Activated CD4-positive, alpha-beta T cell treated with anti-CD3 and anti-CD28 coated beads, Interleukin-2, amount 50 U/mL, for 16 hours (primary cell): ENCODE data around the gene ABCC3.

Experiments used
- DNase-seq: peaks from one replicate; pipeline ENCODE4 v3.0.0-alpha.2; 2020

ABCC3 gene, protein sequence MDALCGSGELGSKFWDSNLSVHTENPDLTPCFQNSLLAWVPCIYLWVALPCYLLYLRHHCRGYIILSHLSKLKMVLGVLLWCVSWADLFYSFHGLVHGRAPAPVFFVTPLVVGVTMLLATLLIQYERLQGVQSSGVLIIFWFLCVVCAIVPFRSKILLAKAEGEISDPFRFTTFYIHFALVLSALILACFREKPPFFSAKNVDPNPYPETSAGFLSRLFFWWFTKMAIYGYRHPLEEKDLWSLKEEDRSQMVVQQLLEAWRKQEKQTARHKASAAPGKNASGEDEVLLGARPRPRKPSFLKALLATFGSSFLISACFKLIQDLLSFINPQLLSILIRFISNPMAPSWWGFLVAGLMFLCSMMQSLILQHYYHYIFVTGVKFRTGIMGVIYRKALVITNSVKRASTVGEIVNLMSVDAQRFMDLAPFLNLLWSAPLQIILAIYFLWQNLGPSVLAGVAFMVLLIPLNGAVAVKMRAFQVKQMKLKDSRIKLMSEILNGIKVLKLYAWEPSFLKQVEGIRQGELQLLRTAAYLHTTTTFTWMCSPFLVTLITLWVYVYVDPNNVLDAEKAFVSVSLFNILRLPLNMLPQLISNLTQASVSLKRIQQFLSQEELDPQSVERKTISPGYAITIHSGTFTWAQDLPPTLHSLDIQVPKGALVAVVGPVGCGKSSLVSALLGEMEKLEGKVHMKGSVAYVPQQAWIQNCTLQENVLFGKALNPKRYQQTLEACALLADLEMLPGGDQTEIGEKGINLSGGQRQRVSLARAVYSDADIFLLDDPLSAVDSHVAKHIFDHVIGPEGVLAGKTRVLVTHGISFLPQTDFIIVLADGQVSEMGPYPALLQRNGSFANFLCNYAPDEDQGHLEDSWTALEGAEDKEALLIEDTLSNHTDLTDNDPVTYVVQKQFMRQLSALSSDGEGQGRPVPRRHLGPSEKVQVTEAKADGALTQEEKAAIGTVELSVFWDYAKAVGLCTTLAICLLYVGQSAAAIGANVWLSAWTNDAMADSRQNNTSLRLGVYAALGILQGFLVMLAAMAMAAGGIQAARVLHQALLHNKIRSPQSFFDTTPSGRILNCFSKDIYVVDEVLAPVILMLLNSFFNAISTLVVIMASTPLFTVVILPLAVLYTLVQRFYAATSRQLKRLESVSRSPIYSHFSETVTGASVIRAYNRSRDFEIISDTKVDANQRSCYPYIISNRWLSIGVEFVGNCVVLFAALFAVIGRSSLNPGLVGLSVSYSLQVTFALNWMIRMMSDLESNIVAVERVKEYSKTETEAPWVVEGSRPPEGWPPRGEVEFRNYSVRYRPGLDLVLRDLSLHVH (N-terminal part only)

DNA sequence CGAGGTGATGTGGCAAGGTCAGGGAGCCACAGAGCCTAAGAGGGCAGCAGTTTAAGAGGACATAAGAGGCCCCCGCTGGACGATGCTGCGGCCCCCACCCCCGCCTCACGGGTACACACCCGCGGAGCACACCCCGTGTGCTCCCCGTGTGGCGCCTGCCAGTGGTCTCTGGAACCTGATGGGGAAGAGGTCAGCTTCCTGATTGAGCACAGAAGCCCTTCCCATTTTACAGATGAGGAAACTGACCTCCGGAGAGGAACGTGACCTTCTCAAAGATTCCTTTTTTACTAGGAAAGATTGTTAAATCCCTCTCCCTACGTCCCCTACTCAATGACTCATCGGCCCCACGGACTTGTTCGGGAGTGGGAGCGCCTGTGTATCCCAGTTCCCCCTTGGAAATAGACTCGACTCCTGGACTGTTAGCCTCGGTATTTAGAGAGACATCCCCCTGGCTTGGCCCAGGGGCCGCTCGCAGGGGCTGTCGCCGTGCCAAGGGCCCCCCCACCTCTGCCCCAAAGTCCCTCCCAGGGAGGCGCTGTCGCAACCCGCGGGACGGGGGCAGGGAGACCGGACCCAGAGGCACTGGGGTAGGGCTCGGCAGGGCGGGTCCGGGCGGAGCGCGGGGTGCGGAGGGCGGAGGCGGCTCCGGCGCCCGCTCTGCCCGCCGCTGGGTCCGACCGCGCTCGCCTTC, at the start of gene ABCC3:
ABCC3 (plus strand) TSS at position 658 of the 691 bp plus-strand sequence. CDS start 56 bp downstream, outside the sequence.
- no peak for DNase-seq

- DNase-seq = no peak
These were observed 49.3 kb upstream of the ABCC3 start for GRCh38 chr17:50585346-50585745.

DNA sequence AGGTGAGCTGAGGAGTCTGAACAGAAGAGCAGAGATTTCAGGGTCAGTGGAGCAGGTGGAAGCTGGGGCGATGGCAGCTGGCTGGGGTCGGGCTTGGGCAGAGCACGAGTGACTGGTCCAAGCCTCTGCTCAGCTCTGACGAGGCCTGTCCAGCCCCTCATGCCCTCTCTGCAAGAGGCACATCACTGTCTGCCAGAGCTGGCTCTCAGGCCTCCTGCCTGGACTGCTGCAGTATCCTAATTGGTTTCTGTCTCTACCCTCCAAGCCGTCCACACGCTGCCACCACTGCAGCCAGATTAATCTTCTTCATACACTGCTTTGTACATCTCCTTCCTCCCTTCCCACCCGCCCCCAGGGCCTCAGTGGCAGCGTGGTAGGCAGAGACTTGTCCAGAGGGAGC, 48.8 kb upstream of the ABCC3 start:
- DNase-seq = no peak

- no peak for DNase-seq
These were observed 48.0 kb upstream of the ABCC3 start for GRCh38 chr17:50586421-50587247.

DNA sequence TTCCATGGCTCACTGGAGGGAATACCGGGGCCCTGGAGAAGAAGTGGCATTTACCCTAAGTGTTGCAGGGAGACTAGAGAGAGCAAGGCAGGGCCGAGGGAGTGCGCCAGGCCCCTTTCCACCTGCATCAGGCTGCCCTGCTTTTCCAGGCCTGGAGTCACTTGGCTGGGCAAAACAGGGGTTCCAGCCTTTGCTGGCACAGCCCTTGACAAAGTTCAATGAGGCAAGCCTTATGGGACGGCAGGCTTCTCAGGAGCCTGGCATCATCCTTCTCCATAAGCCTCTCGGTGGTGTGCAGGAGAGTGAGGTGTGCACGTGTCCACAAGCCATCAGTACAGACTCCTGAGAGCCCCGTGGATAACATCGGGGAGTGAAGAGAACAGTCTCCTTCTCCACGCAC, 47.1 kb upstream of the ABCC3 start:
- no peak for DNase-seq

GRCh38 chr17:50588391-50589049, 46.2 kb upstream of the ABCC3 start:
- DNase-seq = no peak

DNA sequence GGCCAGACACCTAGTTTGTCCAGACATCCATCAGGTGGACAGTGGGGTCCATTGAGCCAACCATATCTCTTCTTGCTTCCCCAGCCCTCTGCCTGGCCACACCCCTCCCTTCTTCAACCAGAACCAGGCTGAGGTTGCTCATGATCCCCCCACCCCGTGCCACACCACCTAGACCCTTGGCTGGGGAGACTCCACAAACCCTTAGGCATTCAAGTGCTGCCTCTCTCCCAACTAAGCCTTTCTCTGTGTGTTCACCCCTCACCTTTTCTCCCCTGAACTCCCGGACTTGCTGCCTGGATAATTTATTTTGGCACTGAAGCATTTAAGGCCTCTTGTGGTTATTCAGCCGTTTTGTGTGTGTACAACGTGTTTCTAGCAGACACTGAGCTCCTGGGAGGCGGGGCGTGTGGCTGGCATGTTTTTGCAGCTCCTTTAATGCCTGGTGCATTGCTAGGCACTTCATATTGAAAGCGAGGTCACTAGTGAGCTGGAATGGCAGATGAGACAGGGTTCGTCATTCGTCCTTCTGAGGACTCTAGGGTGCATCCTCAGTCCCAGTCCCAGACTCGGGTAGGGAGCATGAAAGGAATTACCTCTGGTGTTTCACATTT, 45.5 kb upstream of the ABCC3 start:
- DNase-seq = no peak

DNA sequence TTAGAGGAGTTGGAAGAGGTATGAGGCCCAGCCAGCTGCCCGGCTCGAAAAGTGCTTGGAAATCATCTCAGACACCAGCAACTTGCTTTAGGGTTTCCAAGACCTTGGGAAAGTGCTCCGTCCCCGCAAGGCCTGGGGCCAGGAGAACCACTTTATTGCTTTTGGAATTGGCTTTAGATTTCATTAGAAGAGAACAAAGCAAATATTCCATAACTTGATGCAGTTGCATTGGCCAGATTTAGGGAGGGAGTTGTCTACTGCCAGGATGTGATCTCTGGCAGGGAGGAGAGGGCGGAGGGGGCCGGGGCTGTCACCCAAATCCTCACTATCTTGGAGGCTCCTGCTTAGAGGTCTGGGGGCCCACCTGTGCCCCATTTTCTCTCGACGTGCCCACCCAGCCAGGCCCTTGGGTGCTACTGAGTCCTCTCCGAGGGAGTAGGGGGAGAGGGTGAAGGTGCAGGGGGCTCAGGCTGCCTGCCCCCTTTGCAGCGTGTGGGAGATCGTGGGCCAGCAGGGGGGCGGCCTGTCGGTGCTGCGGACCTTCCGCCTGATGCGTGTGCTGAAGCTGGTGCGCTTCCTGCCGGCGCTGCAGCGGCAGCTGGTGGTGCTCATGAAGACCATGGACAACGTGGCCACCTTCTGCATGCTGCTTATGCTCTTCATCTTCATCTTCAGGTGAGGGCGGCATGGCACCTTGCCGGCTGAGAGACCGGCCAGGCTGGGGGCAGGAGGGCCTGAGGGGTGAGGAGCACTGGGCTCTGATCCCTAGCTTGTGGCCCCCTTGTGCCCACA, 43.5 kb upstream of the ABCC3 start:
- no peak for DNase-seq

DNA sequence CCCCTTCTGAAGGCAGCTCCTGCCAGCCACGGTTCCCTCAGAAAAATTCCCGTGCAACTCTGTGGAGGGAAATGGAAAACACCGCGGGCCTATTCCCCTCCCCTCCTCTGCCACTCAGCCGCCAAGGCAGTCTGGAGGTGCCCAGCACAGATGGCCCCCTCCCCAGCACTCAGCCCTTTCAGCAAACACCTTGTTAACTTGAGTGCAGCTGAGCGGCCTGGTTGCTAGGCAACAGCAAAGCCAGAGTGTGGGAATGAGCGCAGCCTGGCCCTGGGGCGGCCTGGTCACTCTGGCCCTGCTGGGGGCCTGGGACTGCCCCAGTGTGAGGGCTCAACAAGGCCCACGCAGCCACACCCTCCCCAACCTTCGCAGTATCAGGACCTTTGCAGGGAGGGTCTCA, 41.4 kb upstream of the ABCC3 start:
- DNase-seq = no peak

DNA sequence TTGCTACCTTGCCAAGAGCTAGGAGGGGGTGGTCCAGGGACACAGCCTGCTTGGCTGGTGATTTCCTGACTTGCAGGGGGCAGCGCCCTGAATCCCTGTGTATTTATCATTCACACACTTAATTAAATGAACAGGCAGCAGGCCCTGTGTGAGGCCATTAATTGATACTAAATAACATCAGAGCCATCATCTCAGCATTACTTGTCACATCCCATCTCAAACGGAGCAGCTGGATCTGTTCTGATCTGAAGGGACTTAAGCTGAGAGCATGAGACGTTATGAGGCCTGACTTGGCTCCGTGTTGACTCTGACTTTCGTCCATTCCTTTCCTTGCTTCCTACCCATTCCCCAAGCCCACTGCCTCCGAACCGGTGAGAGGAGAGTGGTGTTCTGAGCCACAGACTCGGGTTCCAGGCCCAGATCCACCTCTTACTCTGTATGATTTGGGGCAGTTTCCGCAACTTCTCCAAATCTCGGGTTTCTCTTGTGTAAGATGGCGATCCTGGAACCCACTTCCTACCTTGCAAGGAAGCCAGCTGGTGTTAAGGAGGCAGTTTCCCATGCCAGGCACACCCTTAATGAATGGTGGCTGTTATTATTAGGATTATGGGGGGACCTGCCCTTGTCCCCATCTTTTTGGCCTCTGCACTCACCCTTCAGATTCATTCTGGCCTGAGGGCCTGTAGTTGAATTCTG, 40.4 kb upstream of the ABCC3 start:
- DNase-seq = no peak

DNA sequence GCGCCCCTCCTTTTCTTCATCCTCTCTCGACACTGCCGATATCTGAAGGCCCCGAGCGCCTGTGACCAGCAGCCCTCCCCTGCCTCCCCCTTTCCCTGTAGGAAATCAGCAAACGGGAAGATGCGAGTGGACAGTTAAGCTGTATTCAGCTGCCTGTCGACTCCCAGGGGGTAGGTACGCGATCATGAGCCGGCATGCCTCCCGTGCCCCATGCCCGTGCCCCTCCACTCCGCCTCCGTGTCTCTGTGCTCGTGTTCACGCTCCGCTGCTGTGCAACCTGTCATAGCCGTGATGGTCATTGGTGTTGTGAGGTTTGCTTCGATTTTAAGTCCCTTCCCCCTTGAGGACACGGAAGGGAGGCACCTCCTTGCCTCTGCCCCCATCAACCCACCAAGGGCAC, 39.8 kb upstream of the ABCC3 start:
- DNase-seq = no peak

DNA sequence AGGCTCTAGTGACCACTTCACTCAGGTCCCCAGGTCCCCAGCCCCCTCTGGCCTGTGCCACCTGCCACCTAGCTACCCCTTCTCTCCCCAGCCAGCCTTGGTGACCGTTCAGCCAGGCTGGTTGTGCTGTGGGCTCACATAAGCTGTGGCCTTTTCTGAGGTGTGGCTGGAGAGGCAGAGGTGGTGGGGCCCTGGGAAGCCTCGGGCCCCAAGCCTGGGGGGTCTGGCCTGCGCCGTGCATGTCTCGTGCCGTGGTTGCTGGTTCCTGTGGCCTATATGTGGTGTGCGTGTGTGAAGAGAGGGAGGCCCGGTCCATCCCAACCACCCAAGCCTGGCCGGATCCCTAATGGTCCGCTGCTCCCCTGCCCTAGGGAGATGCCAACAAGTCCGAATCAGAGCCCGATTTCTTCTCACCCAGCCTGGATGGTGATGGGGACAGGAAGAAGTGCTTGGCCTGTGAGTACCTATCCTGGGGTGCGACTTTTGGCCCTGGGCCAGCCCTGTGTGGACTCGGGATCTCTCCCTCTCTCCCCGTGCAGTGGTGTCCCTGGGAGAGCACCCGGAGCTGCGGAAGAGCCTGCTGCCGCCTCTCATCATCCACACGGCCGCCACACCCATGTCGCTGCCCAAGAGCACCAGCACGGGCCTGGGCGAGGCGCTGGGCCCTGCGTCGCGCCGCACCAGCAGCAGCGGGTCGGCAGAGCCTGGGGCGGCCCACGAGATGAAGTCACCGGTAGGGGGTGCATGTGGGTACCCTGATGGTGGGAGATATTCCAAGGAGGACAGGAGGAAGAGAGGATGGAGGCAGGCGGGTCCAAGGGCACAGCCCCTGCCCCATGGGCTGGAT, 38.3 kb upstream of the ABCC3 start:
- DNase-seq = no peak

DNA sequence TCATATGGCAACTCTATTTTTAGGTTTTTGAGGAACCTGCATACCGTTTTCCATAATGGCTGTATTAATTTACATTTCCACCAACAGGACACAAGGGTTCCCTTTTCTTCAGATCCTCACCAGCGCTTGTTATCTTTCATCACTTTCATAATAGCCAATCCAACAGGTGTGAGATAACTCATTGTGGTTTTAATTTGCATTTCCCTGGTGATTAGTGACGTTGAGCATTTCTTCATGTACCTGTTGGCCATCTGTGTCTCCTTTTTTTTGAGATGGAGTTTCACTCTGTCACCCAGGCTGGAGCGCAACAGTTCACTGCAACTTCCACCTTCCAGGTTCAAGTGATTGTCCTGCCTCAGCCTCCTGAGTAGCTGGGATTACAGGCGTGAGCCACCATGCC, 36.2 kb upstream of the ABCC3 start:
- no peak for DNase-seq

GRCh38 chr17:50599606-50600005, 35.1 kb upstream of the ABCC3 start:
- DNase-seq = no peak

GRCh38 chr17:50601823-50602375, 32.8 kb upstream of the ABCC3 start:
- DNase-seq = no peak

GRCh38 chr17:50602836-50603235, 31.8 kb upstream of the ABCC3 start:
- no peak for DNase-seq

- no peak for DNase-seq
These were observed 31.3 kb upstream of the ABCC3 start for GRCh38 chr17:50603340-50603739.

DNA sequence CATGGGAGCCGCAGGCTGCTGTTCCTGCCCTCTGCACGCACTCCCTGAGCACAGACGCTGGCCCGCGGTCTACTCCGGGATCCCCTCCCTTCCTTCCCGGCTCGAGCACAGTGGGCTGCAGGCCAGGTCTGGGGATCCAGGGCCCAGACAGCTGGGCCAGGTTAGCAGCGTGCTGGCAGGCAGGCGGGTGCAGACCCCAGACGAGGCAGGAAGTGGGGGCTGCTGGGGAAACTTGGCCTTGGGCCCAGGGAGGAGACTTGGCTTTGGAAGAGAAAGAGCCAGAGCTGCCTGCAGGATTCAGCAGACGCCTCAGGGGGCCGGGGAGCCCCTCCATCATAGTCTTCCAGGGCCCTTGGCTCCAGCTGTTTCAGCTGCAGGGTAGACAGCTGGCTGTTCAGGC, 30.2 kb upstream of the ABCC3 start:
- no peak for DNase-seq
